Stimulated activated CD8-positive, alpha-beta memory T cell treated with anti-CD3 and anti-CD28 coated beads, Interleukin-7, amount 100 ng/mL, for 4 hours (primary cell): ENCODE results near the gene KRI1.
A peak's percentile ranks its signal among the peaks of the same experiment; 100 is the strongest.
"Not testable (repeated sequence)": the region's sequence is repeated elsewhere in the genome, so short reads cannot be mapped to it uniquely, and the experiment has no call there.

Experiments used
- DNase-seq, 2 donors: peaks; one replicate each; pipeline ENCODE4 v3.0.0-alpha.2; 2020; ENCODE audit warnings: low read depth in 2 of 2

The KRI1 gene

DNA sequence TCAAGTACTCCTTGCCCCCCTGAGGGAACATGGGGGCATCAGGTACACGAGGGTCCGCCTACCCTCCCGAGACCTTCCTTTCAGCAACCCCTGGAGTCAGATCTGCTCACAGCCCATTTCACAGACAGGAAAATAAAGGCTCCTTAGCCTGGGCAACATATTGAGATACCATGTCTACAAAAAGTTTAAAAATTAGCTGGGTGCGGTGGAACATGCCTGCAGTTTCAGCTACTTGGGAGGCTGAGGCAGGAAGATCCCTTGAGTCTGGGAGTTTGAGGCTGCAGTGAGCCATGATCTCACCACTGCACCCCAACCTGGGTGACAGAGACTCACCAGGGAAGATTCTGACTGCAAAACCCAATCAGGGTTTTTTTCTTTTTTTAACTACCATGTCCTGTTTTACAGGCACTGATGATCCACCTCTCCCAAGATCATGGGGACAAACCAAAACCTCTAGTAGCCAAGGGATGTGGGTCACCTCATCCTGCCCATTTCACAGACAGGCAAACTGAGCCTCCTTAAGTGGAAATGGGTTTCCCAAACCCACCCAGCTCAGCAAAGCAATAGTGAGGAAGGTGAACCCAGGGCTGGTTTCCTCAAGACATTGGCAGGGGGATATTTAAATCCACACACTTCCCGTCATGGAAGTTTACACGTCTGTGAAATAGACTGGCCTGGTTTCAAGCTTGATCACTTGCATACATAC is 9.4 kb upstream of the KRI1 start:
- DNase-seq, result no peak

- DNase-seq, result no peak
Measured at GRCh38 chr19:10574462-10574861, 8.7 kb upstream of the KRI1 start.

GRCh38 chr19:10573793-10574192 is 8.0 kb upstream of the KRI1 start:
- not testable (repeated sequence) for DNase-seq

DNA sequence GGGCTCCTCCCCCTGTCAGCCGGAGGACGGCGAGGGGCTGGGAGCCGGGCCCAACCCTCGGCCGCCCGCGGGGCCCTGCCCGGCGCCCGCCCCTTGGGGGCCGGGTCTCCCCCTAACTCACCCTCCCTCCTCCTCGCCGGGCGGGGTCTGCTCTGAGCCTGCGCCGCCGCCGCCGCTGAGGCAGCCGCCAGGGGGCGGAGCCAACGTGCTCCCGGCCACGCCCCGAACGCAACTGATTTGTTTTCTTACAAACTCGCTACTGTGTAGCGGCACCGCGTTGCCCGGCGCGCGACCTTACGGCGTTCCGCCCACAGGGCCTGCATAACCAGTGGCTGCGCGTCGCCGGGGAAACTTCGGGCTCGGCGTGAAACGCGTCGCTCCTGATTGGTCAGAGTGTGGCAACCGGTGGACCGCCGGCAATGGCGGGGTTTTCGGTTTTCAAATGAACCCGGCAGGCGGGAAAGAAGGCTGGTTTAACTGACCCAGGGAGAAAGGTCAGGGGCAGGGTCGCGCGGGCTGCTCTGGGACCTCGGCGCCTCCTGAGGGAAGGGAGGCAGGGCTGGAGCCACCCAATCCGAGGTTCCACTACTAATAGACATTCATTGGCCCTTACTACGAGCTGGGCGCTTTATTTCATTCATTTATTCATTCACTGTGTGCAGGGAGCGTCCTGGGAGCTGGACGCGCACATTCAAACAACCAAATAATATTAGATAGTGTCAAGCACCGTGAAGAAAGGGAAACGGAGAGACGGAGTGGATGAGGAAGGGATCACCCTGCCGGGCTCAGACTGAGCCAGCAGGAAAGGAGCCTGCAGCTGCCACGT is 3.2 kb upstream of the KRI1 start, which contains the start of gene CDKN2D:
Gene CDKN2D (minus strand): TSS at position 154 of the 826 bp plus-strand sequence. CDS start 326 bp downstream, outside the sequence.
- peak; percentile 99 to 100 for DNase-seq

DNA sequence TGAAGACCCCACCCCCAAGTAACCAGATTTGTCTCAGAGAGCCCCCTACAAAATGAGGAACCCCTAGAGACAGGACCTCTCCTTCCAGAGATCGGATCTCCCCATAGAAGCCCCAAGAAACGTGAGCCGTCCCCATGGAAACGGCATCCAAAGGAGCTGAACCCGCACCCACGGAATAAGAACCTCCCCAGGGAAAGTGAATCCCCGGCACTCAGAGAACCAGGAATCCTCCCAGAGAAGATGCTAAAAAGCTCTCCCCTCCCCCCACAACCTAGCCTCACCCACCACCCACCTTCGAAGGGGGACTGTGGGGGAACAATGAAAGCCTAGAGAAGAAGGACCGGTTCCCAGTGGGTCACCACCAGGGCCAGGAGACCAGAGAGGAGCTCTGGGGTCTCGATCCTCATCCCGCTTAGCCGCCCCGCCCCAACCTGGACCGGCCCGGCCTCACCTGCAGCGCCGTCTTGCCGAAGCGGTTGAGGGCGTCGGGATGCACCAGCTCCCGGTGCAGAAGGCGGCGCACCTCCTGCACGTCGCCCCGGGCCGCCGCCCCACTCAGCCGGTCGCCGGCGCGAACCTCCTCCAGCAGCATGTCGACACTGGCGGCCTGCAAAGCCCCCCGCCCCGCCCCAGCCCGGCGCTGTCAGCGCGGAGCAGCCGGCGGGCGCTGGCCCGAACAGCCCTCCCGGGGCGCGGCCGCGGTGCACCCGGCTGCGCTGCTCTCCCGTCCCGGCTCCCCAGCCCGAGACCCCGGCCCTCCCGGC is 2.4 kb upstream of the KRI1 start:
- DNase-seq, result peak in 1 of 2 donors; percentile 15

- no peak for DNase-seq
Measured at GRCh38 chr19:10567656-10568055, 1.8 kb upstream of the KRI1 start.

DNA sequence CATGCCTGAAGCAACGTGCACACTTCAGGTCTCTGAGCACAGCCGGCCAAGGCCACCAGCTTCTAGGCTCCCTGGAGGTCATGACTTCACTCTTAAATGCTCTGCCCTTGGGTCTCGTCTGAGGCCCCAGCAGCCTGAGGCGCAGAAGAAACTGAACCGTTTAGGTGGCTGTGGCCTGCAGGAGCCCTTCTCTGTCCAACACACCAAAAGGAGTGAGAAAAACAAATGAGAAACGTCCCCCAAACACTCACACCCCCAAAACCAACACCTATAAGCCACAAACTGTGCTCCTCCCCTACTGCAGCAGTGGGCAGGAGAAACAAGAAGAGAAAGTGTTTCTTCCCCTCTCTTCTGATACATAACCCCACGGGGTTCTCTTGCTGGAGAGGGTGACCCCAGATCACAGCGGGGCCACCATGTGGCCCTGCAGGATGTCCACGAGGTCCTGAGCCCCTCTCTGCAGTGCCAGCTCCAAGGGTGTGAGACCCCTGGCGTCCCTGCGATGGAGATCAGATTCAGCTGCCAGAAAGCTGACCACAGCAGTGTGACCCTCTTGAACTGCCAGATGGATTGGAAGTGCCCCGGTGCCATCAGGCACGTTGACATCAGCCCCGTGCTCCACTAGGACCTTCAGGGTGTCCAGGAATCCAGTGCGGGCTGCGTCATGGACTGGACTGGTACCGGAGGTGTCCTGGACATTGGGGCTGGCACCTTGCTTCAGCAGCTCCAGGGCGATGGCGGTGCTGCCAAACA is 1.0 kb upstream of the KRI1 start:
- peak; percentile 42 to 44 for DNase-seq

DNA sequence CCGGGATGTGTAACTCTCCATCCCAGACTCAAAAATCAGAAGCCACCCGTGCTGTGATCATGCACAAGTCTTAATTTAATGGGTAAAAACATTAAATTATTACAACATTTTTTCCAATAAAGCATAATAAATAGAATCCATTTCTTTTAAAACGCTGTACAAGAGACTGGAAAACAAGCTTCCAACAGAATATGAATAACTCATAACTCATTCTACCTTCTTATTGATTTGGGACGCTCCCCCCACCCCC is 523 bp upstream of the KRI1 start:
- no peak for DNase-seq

DNA sequence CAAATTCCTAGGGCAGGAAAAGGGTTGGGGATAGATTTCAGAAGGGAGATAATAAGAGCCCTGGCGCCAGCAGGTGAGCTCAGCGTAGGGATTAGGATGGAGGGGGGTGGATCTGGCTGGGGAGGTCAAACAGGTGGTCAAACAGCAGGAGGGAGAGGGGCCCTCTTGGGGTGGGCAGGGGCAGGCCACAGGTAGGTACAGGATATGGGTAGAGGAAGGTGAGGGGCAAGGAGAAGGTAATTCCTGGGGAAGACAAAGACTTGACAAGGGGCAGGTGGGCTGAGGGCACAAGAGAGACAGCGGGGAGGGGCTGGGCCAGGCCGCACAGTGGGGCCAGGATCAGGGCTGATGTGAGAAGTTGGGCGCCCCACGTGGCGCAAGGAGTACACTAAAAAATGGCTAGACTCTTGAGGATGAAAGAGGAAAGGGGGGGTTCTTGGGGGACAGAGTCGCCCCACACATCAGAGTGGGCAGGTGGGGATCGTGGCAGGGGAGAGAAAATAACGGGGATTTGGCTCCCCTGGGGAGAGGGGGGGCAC is 713 bp downstream of the KRI1 start:
- DNase-seq, result peak; percentile 40 to 52

- no peak for DNase-seq
Measured at GRCh38 chr19:10562609-10563008, 3.2 kb downstream of the KRI1 start.

GRCh38 chr19:10560154-10560553 is 5.7 kb downstream of the KRI1 start:
- DNase-seq, result no peak

DNA sequence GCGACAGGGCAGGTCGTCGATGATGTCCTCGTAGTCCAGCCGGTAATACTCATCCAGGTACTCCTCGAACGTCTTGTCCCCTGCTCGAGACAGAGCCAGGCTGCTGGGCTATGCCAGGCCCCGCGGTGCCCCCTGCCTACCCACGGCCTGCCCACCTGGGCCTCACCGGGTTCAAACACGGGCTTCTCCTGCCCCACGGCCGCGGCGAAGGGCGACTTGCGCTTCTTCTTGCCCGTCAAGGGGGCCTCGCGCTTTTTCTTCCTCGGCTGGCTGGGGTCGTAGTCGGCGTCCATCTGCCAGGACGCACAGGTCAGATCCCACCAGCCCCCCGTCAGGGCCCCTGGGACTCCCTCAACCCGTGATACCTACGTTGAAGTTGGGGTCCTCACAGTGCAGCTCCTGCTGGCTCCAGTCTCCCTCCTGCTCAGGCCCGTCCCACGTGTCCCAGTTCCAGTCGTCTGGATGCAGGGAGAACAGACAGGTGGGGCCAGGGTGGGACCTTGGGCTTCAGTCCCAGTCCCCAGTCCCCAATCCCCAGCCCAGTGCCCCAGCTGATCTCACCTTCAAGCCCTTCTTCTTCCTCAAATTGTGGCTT is 8.1 kb downstream of the KRI1 start:
- no peak for DNase-seq

GRCh38 chr19:10555610-10555973 is 10.2 kb downstream of the KRI1 start:
- no peak for DNase-seq

GRCh38 chr19:10554760-10555609 is 10.8 kb downstream of the KRI1 start:
- no peak for DNase-seq

DNA sequence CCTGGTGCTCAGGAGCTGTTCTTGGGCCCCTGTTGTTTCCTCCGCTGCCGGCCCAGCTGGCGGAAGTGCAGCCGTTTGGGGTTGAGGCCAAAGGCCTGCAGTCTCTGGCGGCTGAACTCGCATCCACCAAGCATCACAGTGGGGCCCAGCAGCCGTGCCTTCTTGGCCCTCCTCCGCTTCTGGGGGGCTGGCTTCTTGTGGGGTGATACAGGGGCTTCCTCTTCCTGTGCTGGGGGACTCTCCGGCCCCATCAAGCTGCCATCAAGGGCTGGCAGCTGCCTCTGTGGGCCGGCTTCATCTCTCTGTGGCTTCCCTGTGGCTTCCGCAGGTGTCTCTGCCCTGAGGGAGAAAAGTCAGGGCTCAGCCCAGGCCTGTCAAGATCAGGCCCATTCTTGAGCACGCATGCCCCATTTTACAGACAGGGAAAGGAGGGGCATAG is 11.8 kb downstream of the KRI1 start:
- peak; percentile 29 to 53 for DNase-seq

GRCh38 chr19:10553087-10553667 is 12.6 kb downstream of the KRI1 start:
- DNase-seq, result no peak

- DNase-seq, result no peak
Measured at GRCh38 chr19:10552510-10553053, 13.2 kb downstream of the KRI1 start.

GRCh38 chr19:10551698-10552301 is 14.0 kb downstream of the KRI1 start:
- no peak for DNase-seq

DNA sequence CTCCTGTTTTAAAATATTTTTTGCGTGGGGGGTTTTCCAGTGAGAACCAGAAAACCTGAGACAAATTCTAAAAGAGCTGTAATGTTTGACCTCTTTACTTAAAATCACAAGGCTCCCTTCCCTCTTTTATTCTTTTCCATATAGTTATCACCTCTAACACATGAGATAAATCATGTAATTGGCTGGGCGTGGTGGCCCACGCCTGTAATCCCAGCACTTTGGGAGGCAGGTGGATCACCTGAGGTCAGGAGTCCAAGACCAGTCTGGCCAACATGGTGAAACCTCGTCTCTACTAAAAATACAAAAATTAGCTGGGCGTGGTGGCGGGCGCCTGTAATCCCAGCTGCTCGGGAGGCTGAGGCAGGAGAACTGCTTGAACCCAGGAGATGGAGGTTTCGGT is 14.8 kb downstream of the KRI1 start:
- not testable (repeated sequence) for DNase-seq
